A673 (cell line): ENCODE measurements around the gene GALNT9. TPM values are rescaled to one million over a fixed set of nuclear protein-coding genes. Genes with fewer than 3 reads are reported as not detected.

Experiments
- BruUV-seq: library from RNA; stranded (reverse); fragments of 400-500 nt; replicated peaks from 2 replicates; lab custom pipeline; 2021; lab: Mats Ljungman, UMichigan
- CTCF ChIA-PET: fragments of 300-600 bp; sonication (Branson Sonifier 250); formaldehyde crosslinking; loops from one replicate; lab custom pipeline; 2022; ENCODE audit warnings: antibody characterized with exemption; lab: Charles Lee
- POLR2A ChIA-PET: fragments of 300-600 bp; sonication (Branson Sonifier 250); formaldehyde crosslinking; loops from one replicate; lab custom pipeline; 2022; ENCODE audit warnings: antibody characterized with exemption; ENCODE audit not compliant: low non-redundant PET; lab: Charles Lee
- DNase-seq: peaks from one replicate; pipeline ENCODE4 v3.0.0-alpha.2; 2015; ENCODE audit warnings: low spot score
- H3K27ac ChIP-seq: fragments of 200-600 bp; sonication (generic); 2 replicates; pipeline ENCODE4 v1.5.1; 2016; ENCODE audit warnings: mixed run types, low read depth, mild to moderate bottlenecking, mixed read lengths, antibody characterized with exemption, low read length; ENCODE audit not compliant: poor library complexity, severe bottlenecking
- H3K27me3 ChIP-seq: fragments of 200-600 bp; sonication (generic); replicated peaks from 2 replicates; pipeline ENCODE4 v1.6.1; 2017; ENCODE audit warnings: mixed run types, low read depth, mild to moderate bottlenecking, mixed read lengths, antibody characterized with exemption, low read length; ENCODE audit not compliant: insufficient read depth, poor library complexity
- H3K36me3 ChIP-seq: fragments of 200-600 bp; sonication (generic); 2 replicates; pipeline ENCODE4 v1.6.1; 2016; ENCODE audit warnings: mixed run types, mild to moderate bottlenecking, mixed read lengths, antibody characterized with exemption, low read length; ENCODE audit not compliant: insufficient read depth, poor library complexity, severe bottlenecking
- H3K4me1 ChIP-seq: fragments of 200-600 bp; sonication (generic); 2 replicates; pipeline ENCODE4 v1.6.1; 2017; ENCODE audit warnings: mixed run types, mild to moderate bottlenecking, mixed read lengths, antibody characterized with exemption, low read length; ENCODE audit not compliant: insufficient read depth, poor library complexity, severe bottlenecking
- H3K4me3 ChIP-seq: fragments of 200-600 bp; sonication (generic); 2 replicates; pipeline ENCODE4 v1.5.1; 2016; ENCODE audit warnings: low read depth, mixed run types, mild to moderate bottlenecking, mixed read lengths, low read length; ENCODE audit not compliant: poor library complexity, severe bottlenecking
- H3K9me3 ChIP-seq: fragments of 200-600 bp; sonication (generic); 2 replicates; pipeline ENCODE4 v1.6.1; 2016; ENCODE audit warnings: mixed run types, low read depth, mild to moderate bottlenecking, mixed read lengths, antibody characterized with exemption, low read length; ENCODE audit not compliant: poor library complexity, severe bottlenecking
- EZH2 ChIP-seq: fragments of 200-600 bp; sonication (generic); IDR thresholded peaks from 2 replicates; pipeline ENCODE4 v1.6.1; 2017; ENCODE audit warnings: borderline replicate concordance, low read depth, mild to moderate bottlenecking, mixed read lengths, antibody characterized with exemption, low read length; ENCODE audit not compliant: poor library complexity, severe bottlenecking
- intact Hi-C: fragments of 100-400 bp; cut with micrococcal nuclease; formaldehyde crosslinking; loops from one replicate; pipeline ENCODE4 v1.10.0; 2022; ENCODE audit not compliant: unreplicated experiment
- total RNA-seq: library from RNA; stranded (reverse); gene quantifications from 2 replicates; pipeline ENCODE4 v1.2.3, GENCODE V29; 2021
- TF ChIP-seq, protein P1 (sequence below): fragments of 300-800, 200-600 bp; sonication (generic); conservative IDR thresholded peaks from 2 replicates; pipeline ENCODE4 v1.5.1; 2017; ENCODE audit warnings: low read depth, mild to moderate bottlenecking, antibody characterized with exemption, low read length, moderate library complexity, mixed read lengths

GALNT9 gene
- total RNA-seq, 1 experiment from 2014 or later: 7.4 TPM

DNA sequence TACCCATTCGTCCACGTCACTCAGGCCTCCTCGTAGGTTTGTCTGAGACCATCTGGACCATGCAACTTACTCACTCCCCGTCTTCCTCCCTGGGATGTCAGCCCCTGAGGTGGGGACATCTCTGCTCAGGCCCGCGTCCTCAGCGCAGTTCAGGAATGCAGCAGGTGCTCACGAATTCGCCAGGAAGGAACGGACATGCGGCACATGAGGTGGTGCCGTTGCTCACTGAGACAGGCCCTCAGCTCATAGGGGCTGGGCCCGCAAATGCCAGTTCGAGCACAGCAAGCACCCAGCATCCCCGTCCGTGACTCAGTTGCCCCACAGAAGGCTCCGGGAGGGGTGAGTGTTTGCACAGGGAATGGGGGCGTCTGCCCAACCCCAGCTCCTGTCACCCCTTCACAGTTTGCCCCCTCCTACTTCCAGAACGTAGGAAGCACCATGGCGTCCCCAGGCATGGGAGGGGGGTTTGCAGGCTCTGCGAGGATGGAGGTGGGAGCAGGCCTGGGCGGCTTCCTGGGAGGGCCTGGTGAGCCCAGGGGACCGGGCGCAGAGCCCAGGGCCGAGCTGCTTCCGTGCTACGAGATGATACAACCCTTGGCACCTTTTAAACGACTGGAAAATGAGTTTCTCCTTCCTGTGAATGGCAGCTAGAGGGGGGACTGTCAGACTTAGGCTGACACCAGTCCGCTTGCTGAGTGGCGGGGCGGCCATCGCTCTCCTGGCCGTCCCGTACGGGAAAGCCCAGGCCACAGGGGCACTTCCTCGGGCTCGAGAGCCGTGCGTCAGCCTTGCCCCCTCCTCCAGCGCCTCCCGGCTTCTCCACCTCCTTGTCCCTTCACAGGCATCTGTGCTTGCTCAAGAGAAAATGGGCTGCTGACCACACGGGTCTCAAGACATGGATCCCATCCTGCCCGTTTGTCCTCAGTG is 6.9 kb downstream of the GALNT9 start:
- no peak for TF ChIP-seq EZH2
- TF ChIP-seq, protein P1, sequence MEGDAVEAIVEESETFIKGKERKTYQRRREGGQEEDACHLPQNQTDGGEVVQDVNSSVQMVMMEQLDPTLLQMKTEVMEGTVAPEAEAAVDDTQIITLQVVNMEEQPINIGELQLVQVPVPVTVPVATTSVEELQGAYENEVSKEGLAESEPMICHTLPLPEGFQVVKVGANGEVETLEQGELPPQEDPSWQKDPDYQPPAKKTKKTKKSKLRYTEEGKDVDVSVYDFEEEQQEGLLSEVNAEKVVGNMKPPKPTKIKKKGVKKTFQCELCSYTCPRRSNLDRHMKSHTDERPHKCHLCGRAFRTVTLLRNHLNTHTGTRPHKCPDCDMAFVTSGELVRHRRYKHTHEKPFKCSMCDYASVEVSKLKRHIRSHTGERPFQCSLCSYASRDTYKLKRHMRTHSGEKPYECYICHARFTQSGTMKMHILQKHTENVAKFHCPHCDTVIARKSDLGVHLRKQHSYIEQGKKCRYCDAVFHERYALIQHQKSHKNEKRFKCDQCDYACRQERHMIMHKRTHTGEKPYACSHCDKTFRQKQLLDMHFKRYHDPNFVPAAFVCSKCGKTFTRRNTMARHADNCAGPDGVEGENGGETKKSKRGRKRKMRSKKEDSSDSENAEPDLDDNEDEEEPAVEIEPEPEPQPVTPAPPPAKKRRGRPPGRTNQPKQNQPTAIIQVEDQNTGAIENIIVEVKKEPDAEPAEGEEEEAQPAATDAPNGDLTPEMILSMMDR: no peak
- Histone ChIP-seq H3K4me1 (peaks cover 7% of the 10 kb centered on the region), H3K27me3 (no peaks in the 10 kb centered on the region), H3K27ac (no peak overlapping the region), H3K36me3 (no peaks in the 10 kb centered on the region), H3K9me3 (no peaks in the 10 kb centered on the region), H3K4me3 (no peak overlapping the region)
- intact Hi-C loops: no loop called here
- BruUV-seq: no TSS peak
- DNase-seq: no peak
- ChIA-PET POLR2A (no interaction called here), CTCF (no interaction called here)

DNA sequence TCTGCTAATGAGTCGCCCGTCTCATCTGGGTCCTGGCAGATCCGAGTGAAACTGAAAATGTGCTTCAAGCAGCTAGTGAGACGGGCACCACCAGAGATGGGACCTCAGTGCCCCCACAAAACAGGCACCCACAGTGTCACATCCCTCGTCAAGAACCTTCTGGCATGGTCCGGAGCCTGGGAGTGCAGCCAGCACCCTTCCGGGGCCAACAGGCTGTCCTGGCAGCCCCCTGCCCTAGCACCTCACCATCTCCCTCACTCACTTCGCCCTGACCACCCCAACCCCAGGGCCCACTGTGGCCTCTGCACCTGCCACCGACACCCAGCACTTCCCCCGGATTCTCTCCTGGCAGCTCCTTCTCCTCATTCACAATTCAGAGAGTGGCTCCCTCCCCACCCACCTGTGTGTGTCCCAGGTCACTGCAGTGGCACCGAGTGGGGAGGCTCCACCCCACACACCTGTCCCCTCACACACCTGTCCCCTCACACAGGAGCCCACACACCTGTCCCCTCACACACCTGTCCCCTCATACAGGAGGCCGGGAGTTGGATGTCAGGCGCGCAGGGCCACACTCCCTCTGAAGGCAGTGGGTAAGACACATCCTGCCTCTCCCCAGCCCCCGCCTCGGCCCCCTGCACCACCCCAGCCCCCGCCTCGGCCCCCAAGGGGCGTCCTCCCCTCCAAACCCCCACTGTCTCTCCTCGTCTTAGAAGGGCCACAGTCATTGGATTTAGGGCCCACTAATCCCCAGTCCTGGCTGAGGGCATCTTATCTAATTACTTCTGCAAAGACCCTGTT is 7.9 kb downstream of the GALNT9 start:
- no TSS peak for BruUV-seq
- Histone ChIP-seq H3K36me3 (no peaks in the 10 kb centered on the region), H3K4me3 (no peak overlapping the region), H3K27ac (no peak overlapping the region), H3K9me3 (no peaks in the 10 kb centered on the region), H3K27me3 (no peaks in the 10 kb centered on the region), H3K4me1 (no peaks in the 10 kb centered on the region)
- DNase-seq: no peak
- TF ChIP-seq, protein P1: no peak
- no peak for TF ChIP-seq EZH2
- intact Hi-C loops: no loop called here
- POLR2A ChIA-PET: no interaction called here
- CTCF ChIA-PET: no interaction called here

DNA sequence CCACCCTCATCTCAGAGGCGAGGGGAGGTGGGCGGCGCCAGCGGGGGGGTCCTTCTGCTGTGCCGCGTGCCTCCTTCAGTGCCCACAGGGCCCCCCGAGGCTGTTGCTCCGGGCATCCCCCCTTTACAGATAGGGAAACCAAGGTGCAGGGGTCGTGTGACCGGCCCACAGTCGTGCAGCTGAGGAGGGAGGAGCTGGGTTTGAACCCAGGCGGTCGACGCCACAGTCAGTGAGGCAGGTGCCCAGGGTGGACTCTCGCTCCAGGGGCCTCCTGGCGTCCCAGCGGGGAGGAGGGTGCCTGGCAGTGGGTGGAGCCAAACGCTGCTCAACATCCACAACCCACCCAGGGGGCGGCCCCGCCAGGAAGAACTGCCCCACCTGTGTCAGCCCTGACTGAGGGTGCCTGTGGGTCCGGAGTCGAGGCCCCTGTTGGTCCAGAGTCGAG is 8.6 kb downstream of the GALNT9 start:
- TF ChIP-seq, protein P1: no peak
- TF ChIP-seq EZH2: no peak
- Histone ChIP-seq H3K27me3 (no peaks in the 10 kb centered on the region), H3K4me1 (no peaks in the 10 kb centered on the region), H3K27ac (no peak overlapping the region), H3K9me3 (no peaks in the 10 kb centered on the region), H3K36me3 (no peaks in the 10 kb centered on the region), H3K4me3 (no peak overlapping the region)
- no TSS peak for BruUV-seq
- intact Hi-C loops: no loop called here
- ChIA-PET POLR2A (no interaction called here), CTCF (interaction anchor here (0.5 kb wide), 1 partner anchor 239 kb away, joined by 7 read pairs; no protein-coding TSS in a partner anchor)
- no peak for DNase-seq
